ENCODE measurements around the gene NSG1. TPM values are rescaled to one million over a fixed set of nuclear protein-coding genes. Genes with fewer than 3 reads are reported as not detected.
"Not testable (repeated sequence)": the region's sequence is repeated elsewhere in the genome, so short reads cannot be mapped to it uniquely, and the experiment has no call there.

The NSG1 gene
- total RNA-seq, 1 experiment from 2014 or later: 1.3 TPM

- POLR2A ChIA-PET (ENCODE audit: low non-redundant PET): interaction anchor here (0.7 kb wide), 1 partner anchor 1468 kb away, joined by 3 read pairs; no protein-coding TSS in a partner anchor
- CTCF ChIA-PET: no interaction called here
- TF ChIP-seq CTCF (conservative IDR thresholded peaks at IDR 0.05; ENCODE audit: low read depth, low read length) (no peak), EZH2 (IDR thresholded peaks at IDR 0.05; ENCODE audit: borderline replicate concordance, low read depth, low read length, poor library complexity, severe bottlenecking) (no peak)
- no TSS peak for BruUV-seq (replicated peaks)
- no peaks in the 10 kb centered on the region for H3K27me3 ChIP-seq (replicated peaks; ENCODE audit: insufficient read depth, low read depth, low read length, poor library complexity)
- no peak for DNase-seq (ENCODE audit: low spot score)
- no peak overlapping the region for H3K27ac ChIP-seq (ENCODE audit: low read depth, low read length, poor library complexity, severe bottlenecking)
- no peak overlapping the region for H3K4me3 ChIP-seq (ENCODE audit: low read depth, low read length, poor library complexity, severe bottlenecking)
- no peaks in the 10 kb centered on the region for H3K9me3 ChIP-seq (ENCODE audit: low read depth, low read length, poor library complexity, severe bottlenecking)
- no peaks in the 10 kb centered on the region for H3K4me1 ChIP-seq (ENCODE audit: insufficient read depth, low read length, poor library complexity, severe bottlenecking)
- H3K36me3 ChIP-seq (ENCODE audit: insufficient read depth, low read length, poor library complexity, severe bottlenecking): no peaks in the 10 kb centered on the region
- intact Hi-C loops (cut with micrococcal nuclease; ENCODE audit: unreplicated experiment): no loop called here
Observed at GRCh38 chr4:4347585-4347984, 39.3 kb upstream of the NSG1 start.

GRCh38 chr4:4348585-4348984 is 38.3 kb upstream of the NSG1 start:
- H3K4me1 ChIP-seq (ENCODE audit: insufficient read depth, low read length, poor library complexity, severe bottlenecking); CTCF ChIA-PET; intact Hi-C loops (cut with micrococcal nuclease; ENCODE audit: unreplicated experiment); H3K36me3 ChIP-seq (ENCODE audit: insufficient read depth, low read length, poor library complexity, severe bottlenecking); POLR2A ChIA-PET (ENCODE audit: low non-redundant PET); H3K4me3 ChIP-seq (ENCODE audit: low read depth, low read length, poor library complexity, severe bottlenecking); DNase-seq (ENCODE audit: low spot score); BruUV-seq (replicated peaks); H3K9me3 ChIP-seq (ENCODE audit: low read depth, low read length, poor library complexity, severe bottlenecking); H3K27ac ChIP-seq (ENCODE audit: low read depth, low read length, poor library complexity, severe bottlenecking); H3K27me3 ChIP-seq (replicated peaks; ENCODE audit: insufficient read depth, low read depth, low read length, poor library complexity): not testable (repeated sequence)

- no peaks in the 10 kb centered on the region for H3K9me3 ChIP-seq (ENCODE audit: low read depth, low read length, poor library complexity, severe bottlenecking)
- H3K4me1 ChIP-seq (ENCODE audit: insufficient read depth, low read length, poor library complexity, severe bottlenecking): no peaks in the 10 kb centered on the region
- H3K27me3 ChIP-seq (replicated peaks; ENCODE audit: insufficient read depth, low read depth, low read length, poor library complexity): no peaks in the 10 kb centered on the region
- intact Hi-C loops (cut with micrococcal nuclease; ENCODE audit: unreplicated experiment): no loop called here
- TF ChIP-seq EZH2 (IDR thresholded peaks at IDR 0.05; ENCODE audit: borderline replicate concordance, low read depth, low read length, poor library complexity, severe bottlenecking) (no peak), CTCF (conservative IDR thresholded peaks at IDR 0.05; ENCODE audit: low read depth, low read length) (no peak)
- CTCF ChIA-PET: no interaction called here
- DNase-seq (ENCODE audit: low spot score): no peak
- H3K4me3 ChIP-seq (ENCODE audit: low read depth, low read length, poor library complexity, severe bottlenecking): no peak overlapping the region
- BruUV-seq (replicated peaks): no TSS peak
- H3K27ac ChIP-seq (ENCODE audit: low read depth, low read length, poor library complexity, severe bottlenecking): no peak overlapping the region
- POLR2A ChIA-PET (ENCODE audit: low non-redundant PET): no interaction called here
- no peaks in the 10 kb centered on the region for H3K36me3 ChIP-seq (ENCODE audit: insufficient read depth, low read length, poor library complexity, severe bottlenecking)
Observed at GRCh38 chr4:4349867-4350266, 37.0 kb upstream of the NSG1 start.

- TF ChIP-seq CTCF (conservative IDR thresholded peaks at IDR 0.05; ENCODE audit: low read depth, low read length): no peak
- no peak for TF ChIP-seq EZH2 (IDR thresholded peaks at IDR 0.05; ENCODE audit: borderline replicate concordance, low read depth, low read length, poor library complexity, severe bottlenecking)
- H3K27ac ChIP-seq (ENCODE audit: low read depth, low read length, poor library complexity, severe bottlenecking): no peak overlapping the region
- POLR2A ChIA-PET (ENCODE audit: low non-redundant PET): no interaction called here
- no peaks in the 10 kb centered on the region for H3K4me1 ChIP-seq (ENCODE audit: insufficient read depth, low read length, poor library complexity, severe bottlenecking)
- CTCF ChIA-PET: no interaction called here
- no TSS peak for BruUV-seq (replicated peaks)
- H3K4me3 ChIP-seq (ENCODE audit: low read depth, low read length, poor library complexity, severe bottlenecking): no peak overlapping the region
- intact Hi-C loops (cut with micrococcal nuclease; ENCODE audit: unreplicated experiment): no loop called here
- no peaks in the 10 kb centered on the region for H3K9me3 ChIP-seq (ENCODE audit: low read depth, low read length, poor library complexity, severe bottlenecking)
- no peaks in the 10 kb centered on the region for H3K27me3 ChIP-seq (replicated peaks; ENCODE audit: insufficient read depth, low read depth, low read length, poor library complexity)
- DNase-seq (ENCODE audit: low spot score): no peak
- no peaks in the 10 kb centered on the region for H3K36me3 ChIP-seq (ENCODE audit: insufficient read depth, low read length, poor library complexity, severe bottlenecking)
Observed at GRCh38 chr4:4350909-4351308, 36.0 kb upstream of the NSG1 start.

Measured in A673 (cell line).